Cardiac septum (tissue), 1 donor: ENCODE measurements around the gene SLAMF8. TPM values are rescaled to one million over a fixed set of nuclear protein-coding genes. Genes with fewer than 3 reads are reported as not detected.
A peak's percentile ranks its signal among the peaks of the same experiment; 100 is the strongest.

ENCODE experiments used
- DNase-seq: peaks from one replicate; pipeline ENCODE4 v3.0.0-alpha.2; 2020; ENCODE audit warnings: low spot score
- intact Hi-C: fragments of 100-400 bp; cut with DNase I; formaldehyde crosslinking; loops from one replicate; pipeline ENCODE4 v1.14.0; 2022
- long read RNA-seq: library from polyadenylated mRNA; unstranded; transcript quantifications from one replicate; pipeline ENCODE4 v2.0.0, GENCODE V29; 2021
- total RNA-seq: library from RNA; stranded (reverse); fragmentation: NEBNext Ultra II Directional; extraction: Animal tissue kit (Norgen Biotek cat#: 25700); gene quantifications from one replicate; pipeline ENCODE4 v1.2.1, GENCODE V29; 2021
- donor health status: DM: no; HTN: no; CAD: no.

SLAMF8 gene
- total RNA-seq: 1.5 TPM
- long read RNA-seq, partial matches to known transcripts: 0 of 2 reads
- long read RNA-seq, other reads (novel, unspliced or antisense): 2 of 2 reads

- DNase-seq: no peak
- intact Hi-C loops: no loop called here
These were observed at the start of gene SLAMF8 for GRCh38 chr1:159826441-159827101. Gene SLAMF8, plus strand, starts transcription at chr1:159826873. Its CDS starts 26 bp downstream, at chr1:159826899.

GRCh38 chr1:159778266-159778665 is 48.4 kb upstream of the SLAMF8 start:
- intact Hi-C loops: no loop called here
- DNase-seq: no peak

- intact Hi-C loops: loop anchor here (1.0 kb wide), 1 partner anchor 373 kb away; no protein-coding TSS in a partner anchor
- DNase-seq: no peak
These were observed 47.2 kb upstream of the SLAMF8 start for GRCh38 chr1:159779403-159779851.

- intact Hi-C loops: loop anchor here (2.0 to 10.0 kb wide), 3 partner anchors 74 to 566 kb away; partner anchors contain the start of gene PIGM
- peak; percentile 99 for DNase-seq
These were observed 45.8 kb upstream of the SLAMF8 start, which contains the start of gene DUSP23 for GRCh38 chr1:159780583-159781582. Gene DUSP23, plus strand, starts transcription at chr1:159780962. Its CDS starts 139 bp downstream, at chr1:159781101.

GRCh38 chr1:159781992-159782391 is 44.7 kb upstream of the SLAMF8 start:
- intact Hi-C loops: loop anchor here (2.0 to 10.0 kb wide), 3 partner anchors 73 to 567 kb away; partner anchors contain the start of gene PIGM
- DNase-seq: no peak

GRCh38 chr1:159783724-159784123 is 42.9 kb upstream of the SLAMF8 start:
- no peak for DNase-seq
- intact Hi-C loops: loop anchor here (5.0 to 10.0 kb wide), 2 partner anchors 249 to 569 kb away; partner anchors contain the start of gene PIGM

- intact Hi-C loops: loop anchor here (10.0 kb wide), 1 partner anchor 572 kb away; no protein-coding TSS in a partner anchor
- no peak for DNase-seq
These were observed 40.2 kb upstream of the SLAMF8 start for GRCh38 chr1:159786465-159786864.

GRCh38 chr1:159786966-159787365 is 39.7 kb upstream of the SLAMF8 start:
- intact Hi-C loops: loop anchor here (10.0 kb wide), 1 partner anchor 572 kb away; no protein-coding TSS in a partner anchor

GRCh38 chr1:159790237-159790917 is 36.3 kb upstream of the SLAMF8 start:
- intact Hi-C loops: loop anchor here (10.0 kb wide), 1 partner anchor 626 kb away; no protein-coding TSS in a partner anchor
- DNase-seq: no peak

More at GRCh38 chr1:159786966-159787365, 39.7 kb upstream of the SLAMF8 start:
- DNase-seq: no peak

- DNase-seq: no peak
- intact Hi-C loops: loop anchor here (10.0 kb wide), 1 partner anchor 626 kb away; no protein-coding TSS in a partner anchor
These were observed 35.6 kb upstream of the SLAMF8 start for GRCh38 chr1:159791031-159791430.

GRCh38 chr1:159791461-159791860 is 35.2 kb upstream of the SLAMF8 start:
- DNase-seq: no peak
- intact Hi-C loops: loop anchor here (10.0 kb wide), 1 partner anchor 627 kb away; no protein-coding TSS in a partner anchor

- DNase-seq: no peak
- intact Hi-C loops: loop anchor here (5.0 to 10.0 kb wide), 3 partner anchors 152 to 631 kb away; partner anchors contain the start of gene IGSF9
These were observed 31.1 kb upstream of the SLAMF8 start for GRCh38 chr1:159795534-159795933.

- intact Hi-C loops: loop anchor here (1.0 to 10.0 kb wide), 4 partner anchors 93 to 634 kb away; partner anchors contain the start of gene IGSF9
- DNase-seq: no peak
These were observed 27.8 kb upstream of the SLAMF8 start for GRCh38 chr1:159798893-159799292.

- intact Hi-C loops: loop anchor here (1.0 to 10.0 kb wide), 4 partner anchors 93 to 635 kb away; partner anchors contain the start of gene IGSF9
- DNase-seq: no peak
These were observed 27.2 kb upstream of the SLAMF8 start for GRCh38 chr1:159799446-159799985.

GRCh38 chr1:159800177-159800930 is 26.3 kb upstream of the SLAMF8 start:
- intact Hi-C loops: no loop called here
- no peak for DNase-seq

GRCh38 chr1:159802111-159802510 is 24.6 kb upstream of the SLAMF8 start, which contains the start of gene FCRL6:
Gene FCRL6, plus strand, starts transcription at chr1:159802360. Its CDS starts 65 bp downstream, at chr1:159802425.
- intact Hi-C loops: no loop called here
- no peak for DNase-seq

- intact Hi-C loops: no loop called here
- DNase-seq: no peak
These were observed 22.6 kb upstream of the SLAMF8 start for GRCh38 chr1:159803956-159804689.
